K562 (cell line): ENCODE measurements around the gene PRR30. TPM values are rescaled to one million over a fixed set of nuclear protein-coding genes. Genes with fewer than 3 reads are reported as not detected.

Experiments
- ADNP ChIP-seq: fragments of 200-800 bp; sonication (Bioruptor generic); IDR thresholded peaks from 2 replicates; pipeline ENCODE4 v1.6.1; 2016; ENCODE audit warnings: missing genetic modification characterization, missing compliant biosample characterization
- BCOR ChIP-seq: fragments of 450-650 bp; IDR thresholded peaks from 2 replicates; pipeline ENCODE4 v1.6.1; 2016
- BDP1 ChIP-seq: IDR thresholded peaks from 3 replicates; pipeline ENCODE4 v1.6.1; 2011; ENCODE audit not compliant: insufficient read length, insufficient read depth
- CEBPB ChIP-seq: fragments of 450-650 bp; IDR thresholded peaks from 2 replicates; pipeline ENCODE4 v1.6.1; 2016; ENCODE audit warnings: missing genetic modification characterization, missing compliant biosample characterization
- DIDO1 ChIP-seq: fragments of 450-650 bp; IDR thresholded peaks from 2 replicates; pipeline ENCODE4 v1.6.1; 2016; ENCODE audit warnings: low read depth, missing biosample characterization, missing genetic modification characterization
- DMBX1 ChIP-seq: fragments of 250-450 bp; sonication (Bioruptor Pico); IDR thresholded peaks from 2 replicates; pipeline ENCODE4 v1.8.0; 2022; ENCODE audit warnings: inconsistent platforms, mild to moderate bottlenecking, moderate library complexity, borderline replicate concordance
- HSF4 ChIP-seq: fragments of 250-450 bp; sonication (Bioruptor Pico); IDR thresholded peaks from 2 replicates; pipeline ENCODE4 v2.1.2; 2022; ENCODE audit warnings: mild to moderate bottlenecking, moderate library complexity, borderline replicate concordance
- IFI16 ChIP-seq: fragments of 250-450 bp; sonication (Bioruptor Pico); IDR thresholded peaks from 2 replicates; pipeline ENCODE4 v2.1.2; 2022; ENCODE audit warnings: mild to moderate bottlenecking, inconsistent platforms
- KLF1 ChIP-seq: fragments of 450-650 bp; IDR thresholded peaks from 2 replicates; pipeline ENCODE4 v1.6.1; 2016; ENCODE audit warnings: missing genetic modification characterization, missing compliant biosample characterization
- MECOM ChIP-seq: fragments of 250-450 bp; sonication (Bioruptor Pico); IDR thresholded peaks from 2 replicates; pipeline ENCODE4 v1.8.0; 2022; ENCODE audit warnings: inconsistent platforms
- MYBL2 ChIP-seq, 2 experiments: fragments of 450-650 bp in 1 of 2; sonication (generic) in 1 of 2; formaldehyde crosslinking in 1 of 2; IDR thresholded peaks; 2 replicates each; pipeline versions ENCODE4 v1.6.1 to v1.8.1; 2017 to 2022; ENCODE audit warnings: borderline replicate concordance in 1 of 2, inconsistent platforms in 1 of 2, low read depth in 1 of 2, mild to moderate bottlenecking in 1 of 2, missing genetic modification reagents in 1 of 2, moderate library complexity in 1 of 2
- RBM14 ChIP-seq: fragments of 200-400 bp; formaldehyde crosslinking; IDR thresholded peaks from 2 replicates; pipeline ENCODE4 v1.6.1; 2018; ENCODE audit warnings: low read depth, mild to moderate bottlenecking, low read length, moderate library complexity, borderline replicate concordance; ENCODE audit not compliant: insufficient read depth
- SIN3A ChIP-seq, 2 experiments: fragments of 150-350 bp in 1 of 2; IDR thresholded peaks; 2 replicates each; pipeline ENCODE4 v1.6.1; 2011 to 2016; ENCODE audit warnings: borderline replicate concordance in 2 of 2, low read depth in 2 of 2, low read length in 2 of 2, mild to moderate bottlenecking in 2 of 2, moderate library complexity in 2 of 2; ENCODE audit not compliant: control insufficient read depth in 1 of 2
- SOX6 ChIP-seq: fragments of 450-650 bp; IDR thresholded peaks from 2 replicates; pipeline ENCODE4 v1.6.1; 2014; ENCODE audit warnings: mild to moderate bottlenecking
- TFAM ChIP-seq: fragments of 250-450 bp; sonication (Bioruptor Pico); conservative IDR thresholded peaks from 2 replicates; pipeline ENCODE4 v1.5.0; 2021; ENCODE audit warnings: mild to moderate bottlenecking, moderate library complexity
- ZFP36 ChIP-seq: fragments of 150-350 bp; IDR thresholded peaks from 2 replicates; pipeline ENCODE4 v1.6.1; 2018; ENCODE audit warnings: low read length, low read depth; ENCODE audit not compliant: partially characterized antibody
- ZFX ChIP-seq: sonication (generic); formaldehyde crosslinking; IDR thresholded peaks from 2 replicates; pipeline ENCODE4 v1.8.0; 2022; ENCODE audit warnings: mild to moderate bottlenecking, missing genetic modification reagents, moderate library complexity
- ZNF140 ChIP-seq: fragments of 250-450 bp; sonication (Bioruptor Pico); IDR thresholded peaks from 2 replicates; pipeline ENCODE4 v1.8.0; 2021; ENCODE audit warnings: moderate library complexity, mild to moderate bottlenecking, inconsistent platforms
- ZNF143 ChIP-seq: sonication (generic); formaldehyde crosslinking; IDR thresholded peaks from 2 replicates; pipeline ENCODE4 v1.9.0; 2022; ENCODE audit warnings: mild to moderate bottlenecking, missing genetic modification reagents
- ZNF232 ChIP-seq: sonication (generic); formaldehyde crosslinking; IDR thresholded peaks from 2 replicates; pipeline ENCODE4 v1.8.0; 2022; ENCODE audit warnings: mild to moderate bottlenecking, missing genetic modification reagents
- polyA plus RNA-seq, 8 experiments: library from polyadenylated mRNA; depleted of rRNA in 4 of 8; stranded (reverse) in 5 of 8; unstranded in 3 of 8; fragments of >200 nt; fragmentation: Nextera tagmentation in 2 of 8; fragmentation: Illumina TruSeq in 1 of 8; extraction: Ambion mirVana in 2 of 8; extraction: Trizol in 1 of 8; gene quantifications; 2 replicates each; pipeline versions ENCODE4 v1.2.1 to v1.2.3, GENCODE V29; 2011 to 2014; ENCODE audit warnings: inconsistent platforms in 1 of 8, missing spikeins in 1 of 8
- total RNA-seq, 7 experiments: library from RNA; depleted of rRNA in 6 of 7; stranded (reverse); fragments of >200 nt in 6 of 7; fragmentation: Illumina TruSeq in 2 of 7; extraction: Trizol in 2 of 7; gene quantifications; 2 replicates each; pipeline versions ENCODE4 v1.2.1 to v1.2.3, GENCODE V29; 2011 to 2021; ENCODE audit warnings: low replicate concordance in 1 of 7
- TF ChIP-seq, protein P1 (sequence below): fragments of 250-450 bp; sonication (Bioruptor Pico); IDR thresholded peaks from 2 replicates; pipeline ENCODE4 v1.4.0; 2020
- TF ChIP-seq, protein P2 (sequence below): fragments of 250-450 bp; sonication (Bioruptor Pico); IDR thresholded peaks from 2 replicates; pipeline ENCODE4 v1.5.0; 2021; ENCODE audit warnings: mild to moderate bottlenecking, moderate library complexity
- TF ChIP-seq, protein P3 (sequence below): sonication (generic); formaldehyde crosslinking; IDR thresholded peaks from 2 replicates; pipeline ENCODE4 v1.8.1; 2023; ENCODE audit warnings: mild to moderate bottlenecking, missing genetic modification reagents

PRR30 gene
- total and polyA plus RNA-seq, 9 of the 15 experiments (the other 6 are each of a cell fraction or from before 2014, with no cell fraction given): not detected

DNA sequence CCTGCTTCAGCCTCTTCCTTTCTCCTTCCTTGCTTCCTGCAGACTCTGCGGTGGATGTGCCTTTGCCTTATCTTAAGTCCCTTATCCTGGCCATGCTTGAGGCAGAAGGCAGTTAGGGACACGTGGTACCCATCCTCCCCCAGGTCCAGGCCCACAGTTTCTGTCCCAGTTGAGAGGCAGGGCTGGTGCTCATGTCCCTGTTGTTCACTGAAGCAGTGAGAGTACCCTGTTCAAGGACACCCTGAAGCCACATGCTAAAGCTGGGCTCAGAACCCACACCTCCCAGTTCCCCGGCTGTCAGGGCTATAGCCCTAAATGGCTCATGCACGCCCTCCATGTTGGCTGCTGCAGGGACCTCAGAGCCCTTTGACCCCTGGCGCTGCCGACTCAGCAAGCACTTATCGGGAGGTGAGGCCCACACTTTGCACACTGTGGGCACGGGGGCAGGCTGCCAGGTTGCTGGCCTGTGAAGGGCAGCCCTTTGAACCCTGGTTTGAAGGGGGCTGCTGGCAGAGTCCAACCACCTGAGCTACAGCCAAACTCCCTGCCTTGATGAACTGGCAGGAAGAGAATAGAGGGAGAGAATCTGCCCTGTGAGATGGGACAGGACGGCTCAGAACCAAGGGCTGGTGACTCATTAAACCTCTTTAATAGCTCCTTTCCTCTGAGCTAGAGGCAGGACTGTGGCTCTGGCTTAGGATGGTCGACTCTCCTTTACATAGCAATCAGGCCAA, 46.3 kb downstream of the PRR30 start (continued):
- no peak for TF ChIP-seq MYBL2 (IDR thresholded peaks at IDR 0.05; ENCODE audit: low read depth)
- TF ChIP-seq MYBL2 (CRISPR knock-in tag; IDR thresholded peaks at IDR 0.05; ENCODE audit: borderline replicate concordance): no peak
- TF ChIP-seq HSF4 (CRISPR knock-in tag): peak; percentile 54; the same call in 1 of the 2 replicates
- TF ChIP-seq CEBPB: no peak
- no peak for TF ChIP-seq BDP1
- TF ChIP-seq, protein P1, sequence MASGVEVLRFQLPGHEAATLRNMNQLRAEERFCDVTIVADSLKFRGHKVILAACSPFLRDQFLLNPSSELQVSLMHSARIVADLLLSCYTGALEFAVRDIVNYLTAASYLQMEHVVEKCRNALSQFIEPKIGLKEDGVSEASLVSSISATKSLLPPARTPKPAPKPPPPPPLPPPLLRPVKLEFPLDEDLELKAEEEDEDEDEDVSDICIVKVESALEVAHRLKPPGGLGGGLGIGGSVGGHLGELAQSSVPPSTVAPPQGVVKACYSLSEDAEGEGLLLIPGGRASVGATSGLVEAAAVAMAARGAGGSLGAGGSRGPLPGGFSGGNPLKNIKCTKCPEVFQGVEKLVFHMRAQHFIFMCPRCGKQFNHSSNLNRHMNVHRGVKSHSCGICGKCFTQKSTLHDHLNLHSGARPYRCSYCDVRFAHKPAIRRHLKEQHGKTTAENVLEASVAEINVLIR (CRISPR knock-in tag): 0 out of 2 replicates have a peak, but pooled peaks have one; percentile 20
- no peak for TF ChIP-seq ZFP36
- TF ChIP-seq ZNF140 (CRISPR knock-in tag): no peak
- no peak for TF ChIP-seq SIN3A (IDR thresholded peaks at IDR 0.05; ENCODE audit: borderline replicate concordance in 2 of 2, control insufficient read depth in 1 of 2, low read depth in 2 of 2, low read length in 2 of 2)
- no peak for TF ChIP-seq IFI16
- TF ChIP-seq SOX6: peak; percentile 44; the same call in 1 of the 2 replicates
- TF ChIP-seq RBM14: no peak
- TF ChIP-seq TFAM: no peak
- TF ChIP-seq KLF1: 0 out of 2 replicates have a peak, but pooled peaks have one; percentile 14
- peak; percentile 22; the same call in 1 of the 2 replicates for TF ChIP-seq ZFX (CRISPR knock-in tag)
- peak; percentile 80; the same call in 1 of the 2 replicates for TF ChIP-seq DMBX1 (CRISPR knock-in tag)
- no peak for TF ChIP-seq DIDO1 (tag)
- TF ChIP-seq, protein P2, sequence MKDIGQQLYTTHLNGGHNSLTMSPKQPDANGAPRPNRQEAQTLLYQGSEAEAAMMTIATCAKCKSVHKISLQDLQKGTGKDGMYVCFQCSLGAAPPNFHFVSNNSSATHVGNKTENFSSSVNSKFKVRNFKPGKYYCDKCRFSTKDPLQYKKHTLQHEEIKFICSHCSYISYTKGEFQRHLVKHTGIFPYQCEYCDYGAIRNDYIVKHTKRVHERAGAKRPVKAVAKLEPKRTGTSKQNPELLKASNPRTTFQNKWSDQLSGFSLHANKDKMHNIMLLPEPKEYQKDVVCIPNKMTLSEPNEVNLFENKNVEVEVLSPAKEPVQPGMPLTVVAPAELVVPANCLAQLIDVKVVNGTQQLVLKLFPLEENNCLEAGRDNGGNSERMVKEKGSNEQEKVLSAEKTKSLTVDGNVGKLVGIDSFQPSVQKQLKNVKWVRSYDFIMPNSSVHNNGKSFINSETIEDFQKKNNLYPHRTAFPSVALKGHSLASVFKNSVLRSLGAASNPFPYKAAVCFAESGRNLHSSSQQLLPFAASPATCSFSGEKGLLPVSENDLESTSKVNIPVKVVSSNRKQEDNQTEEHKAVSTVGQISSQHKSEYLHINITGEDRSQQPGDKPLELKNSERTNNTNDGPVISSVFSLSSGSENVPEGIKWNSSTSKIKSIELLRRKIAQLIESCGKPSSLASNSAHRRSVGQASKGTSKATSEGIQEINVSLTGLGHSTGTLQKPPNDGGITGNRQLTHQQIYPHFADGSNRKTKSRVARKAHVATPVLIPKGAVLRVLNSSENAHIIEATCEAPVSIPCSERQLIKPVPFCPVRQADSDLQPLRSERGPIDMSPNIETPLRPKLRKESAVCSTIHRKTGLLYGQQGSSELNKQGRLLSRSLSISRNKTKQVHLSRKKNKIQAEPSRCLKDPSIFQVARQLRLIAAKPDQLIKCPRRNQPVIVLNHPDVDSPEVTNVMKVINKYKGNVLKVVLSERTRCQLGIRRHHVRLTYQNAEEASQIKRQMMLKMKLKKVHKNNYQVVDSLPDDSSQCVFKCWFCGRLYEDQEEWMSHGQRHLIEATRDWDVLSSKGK (CRISPR knock-in tag): no peak
- no peak for TF ChIP-seq ADNP
- peak; percentile 54; the same call in 1 of the 2 replicates for TF ChIP-seq MECOM (CRISPR knock-in tag)
- TF ChIP-seq, protein P3, sequence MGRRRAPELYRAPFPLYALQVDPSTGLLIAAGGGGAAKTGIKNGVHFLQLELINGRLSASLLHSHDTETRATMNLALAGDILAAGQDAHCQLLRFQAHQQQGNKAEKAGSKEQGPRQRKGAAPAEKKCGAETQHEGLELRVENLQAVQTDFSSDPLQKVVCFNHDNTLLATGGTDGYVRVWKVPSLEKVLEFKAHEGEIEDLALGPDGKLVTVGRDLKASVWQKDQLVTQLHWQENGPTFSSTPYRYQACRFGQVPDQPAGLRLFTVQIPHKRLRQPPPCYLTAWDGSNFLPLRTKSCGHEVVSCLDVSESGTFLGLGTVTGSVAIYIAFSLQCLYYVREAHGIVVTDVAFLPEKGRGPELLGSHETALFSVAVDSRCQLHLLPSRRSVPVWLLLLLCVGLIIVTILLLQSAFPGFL: no peak
- TF ChIP-seq BCOR: no peak
- peak; percentile 29; the same call in 1 of the 2 replicates for TF ChIP-seq ZNF143 (CRISPR knock-in tag)
- TF ChIP-seq ZNF232 (CRISPR knock-in tag): no peak
